Central memory CD4-positive, alpha-beta T cell (primary cell): Measurements from ENCODE around the gene KLHL7.

Source experiments
- DNase-seq: peaks from one replicate; pipeline ENCODE4 v3.0.0; 2022
- total RNA-seq, 3 experiments: gene quantifications; one replicate each; lab custom pipeline; 2026; lab: John Stamatoyannopoulos, UW

Gene KLHL7, protein sequence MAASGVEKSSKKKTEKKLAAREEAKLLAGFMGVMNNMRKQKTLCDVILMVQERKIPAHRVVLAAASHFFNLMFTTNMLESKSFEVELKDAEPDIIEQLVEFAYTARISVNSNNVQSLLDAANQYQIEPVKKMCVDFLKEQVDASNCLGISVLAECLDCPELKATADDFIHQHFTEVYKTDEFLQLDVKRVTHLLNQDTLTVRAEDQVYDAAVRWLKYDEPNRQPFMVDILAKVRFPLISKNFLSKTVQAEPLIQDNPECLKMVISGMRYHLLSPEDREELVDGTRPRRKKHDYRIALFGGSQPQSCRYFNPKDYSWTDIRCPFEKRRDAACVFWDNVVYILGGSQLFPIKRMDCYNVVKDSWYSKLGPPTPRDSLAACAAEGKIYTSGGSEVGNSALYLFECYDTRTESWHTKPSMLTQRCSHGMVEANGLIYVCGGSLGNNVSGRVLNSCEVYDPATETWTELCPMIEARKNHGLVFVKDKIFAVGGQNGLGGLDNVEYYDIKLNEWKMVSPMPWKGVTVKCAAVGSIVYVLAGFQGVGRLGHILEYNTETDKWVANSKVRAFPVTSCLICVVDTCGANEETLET
- total RNA-seq = 17.4 to 34.4 (median 24.9) reads per million in 3 experiments

DNA sequence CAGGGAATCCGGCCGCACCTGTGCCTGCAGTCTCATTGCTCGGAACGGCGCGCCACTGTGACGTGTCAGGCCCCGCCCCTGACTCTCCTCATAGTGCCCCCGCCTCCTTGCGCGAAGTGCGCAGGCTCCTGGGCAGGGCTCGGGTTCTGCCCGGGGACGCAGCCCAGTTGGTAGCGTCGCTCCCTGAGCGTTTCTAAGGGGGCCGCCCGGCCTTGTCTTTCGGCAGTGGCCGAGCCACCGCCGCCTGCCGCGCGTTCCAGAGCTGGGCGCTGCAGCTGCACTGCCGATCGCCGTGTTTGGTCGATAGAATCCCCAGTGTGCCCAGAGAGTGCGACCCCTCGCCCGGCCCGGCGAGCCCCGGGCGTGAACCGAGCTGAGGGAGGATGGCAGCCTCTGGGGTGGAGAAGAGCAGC lies at the start of gene KLHL7:
TSS of gene KLHL7 (plus strand) at position 142 of the 413 bp plus-strand sequence. CDS start at position 384, 242 bp downstream.
- DNase-seq = peak; percentile 92

DNA sequence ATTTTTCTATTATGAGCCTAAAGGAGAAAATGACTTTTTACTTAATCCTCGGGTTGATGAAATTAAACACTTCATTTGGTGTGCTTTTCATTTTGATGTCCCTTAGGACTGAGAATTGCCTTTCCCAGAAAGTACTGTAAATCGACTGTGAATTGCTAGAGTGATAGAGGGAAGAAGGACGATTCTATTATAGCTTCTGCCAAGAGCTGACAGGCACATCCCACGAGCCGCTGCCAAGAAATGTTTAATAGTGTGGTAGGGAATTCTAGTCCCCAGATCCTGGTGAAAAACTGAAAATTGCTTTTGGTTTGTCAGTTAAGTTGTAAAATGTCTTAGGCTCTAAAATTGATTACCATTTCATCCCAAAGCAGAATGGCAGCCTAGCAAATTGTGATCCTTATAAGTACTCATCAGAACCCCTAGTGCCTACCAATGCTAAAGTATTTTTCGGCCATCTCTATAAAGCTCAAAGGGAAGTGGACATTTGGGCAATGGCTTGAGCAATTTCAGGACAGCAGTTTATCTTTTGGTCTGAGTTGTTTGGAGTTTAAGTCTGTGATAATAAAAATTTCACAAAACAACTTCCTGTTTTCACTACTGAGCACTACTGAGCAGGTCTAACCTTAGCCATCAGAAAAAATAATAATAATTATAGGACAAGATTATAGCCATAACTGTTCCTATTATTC lies 47.0 kb upstream of the KLHL7 start:
- DNase-seq = no peak

DNA sequence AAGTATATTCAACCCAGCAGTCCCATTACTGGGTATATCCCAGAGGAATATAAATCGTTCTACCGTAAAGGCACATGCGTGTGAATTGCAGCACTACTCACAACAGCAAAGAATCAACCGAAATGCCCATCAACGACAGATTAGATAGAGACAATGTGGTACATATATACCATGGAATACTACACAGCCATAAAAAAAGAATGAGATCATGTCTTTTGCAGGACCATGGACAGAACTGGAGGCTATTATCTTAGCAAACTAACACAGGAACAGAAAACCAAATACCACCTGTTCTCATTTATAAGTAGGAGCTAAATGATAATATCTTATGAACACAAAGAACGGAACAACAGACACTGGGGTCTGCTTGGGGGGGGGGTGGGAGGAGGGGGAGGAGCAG lies 44.3 kb upstream of the KLHL7 start:
- DNase-seq = no peak

DNA sequence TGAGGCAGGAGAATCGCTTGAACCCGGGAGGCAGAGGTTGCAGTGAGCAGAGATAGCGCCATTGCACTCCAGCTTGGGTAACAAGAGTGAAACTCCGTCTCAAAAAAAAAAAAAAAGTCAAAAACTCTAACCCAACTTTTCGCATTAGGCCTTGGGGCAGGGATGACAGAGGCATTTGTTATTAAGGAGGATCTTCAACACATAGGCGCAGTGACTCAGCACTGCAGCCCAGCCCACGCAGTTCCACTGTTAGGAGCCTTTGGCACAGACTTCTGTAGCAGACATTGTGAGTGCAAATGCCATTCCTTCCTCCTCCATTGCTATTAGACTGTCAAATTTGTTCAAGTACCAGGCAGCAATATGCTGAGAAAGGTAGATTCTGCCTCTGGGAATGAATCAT lies 43.1 kb upstream of the KLHL7 start:
- no peak for DNase-seq

DNA sequence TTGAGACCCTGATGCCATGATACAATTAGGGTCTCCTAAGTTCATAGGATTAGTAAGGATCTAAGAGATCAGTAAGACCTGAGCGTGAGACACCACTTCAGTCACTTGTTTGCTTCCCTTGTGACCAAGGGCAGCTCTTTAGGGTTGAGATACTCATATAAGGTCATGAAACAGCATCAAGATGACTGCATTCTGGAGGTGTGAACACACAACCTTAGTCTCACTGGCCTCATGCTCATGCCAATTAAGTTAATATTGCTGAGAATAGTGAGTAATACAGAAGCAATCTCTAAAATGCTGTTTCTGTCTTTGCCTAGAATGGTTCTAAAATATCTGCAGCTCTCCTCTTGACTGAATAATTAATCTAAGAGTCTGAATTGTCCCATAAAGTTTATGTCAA lies 39.6 kb upstream of the KLHL7 start:
- no peak for DNase-seq

DNA sequence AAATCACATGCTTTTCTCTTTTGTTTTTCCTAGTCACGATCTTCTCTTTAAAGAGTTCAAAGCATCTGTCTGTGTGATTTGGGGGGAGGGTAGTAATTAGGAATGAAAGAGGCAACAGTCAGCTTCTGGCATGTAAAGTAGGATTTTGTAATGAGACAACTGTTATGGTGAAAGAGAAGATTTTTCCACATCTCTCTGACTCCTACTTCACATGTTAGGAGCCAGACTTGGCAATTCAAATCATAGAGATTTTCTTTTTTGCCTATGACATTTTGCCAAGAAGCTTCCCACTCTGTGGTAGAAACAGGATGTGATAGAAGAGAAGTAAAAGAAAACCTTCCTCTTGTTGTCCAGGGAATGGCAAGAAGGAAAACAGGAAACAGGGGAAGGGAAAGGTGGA lies 38.3 kb upstream of the KLHL7 start:
- no peak for DNase-seq

DNA sequence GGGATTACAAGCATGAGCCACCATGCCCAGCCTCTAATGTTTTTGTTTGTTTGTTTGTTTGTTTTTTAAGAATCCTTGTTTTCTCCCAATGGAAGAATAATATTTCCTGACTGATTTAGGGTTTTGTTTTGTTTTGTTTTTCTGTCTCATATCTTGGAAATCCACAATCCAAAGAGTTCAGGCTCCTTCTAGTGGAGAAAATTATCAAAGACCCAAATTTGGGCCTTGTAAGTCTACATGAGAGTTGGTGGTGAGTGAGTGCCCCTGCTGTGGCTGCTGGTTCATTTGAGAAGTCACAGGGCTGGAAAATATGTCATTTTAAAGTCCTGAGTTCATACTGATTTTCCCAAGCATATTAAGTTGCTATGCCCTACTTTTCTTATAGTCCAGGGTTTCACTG lies 33.5 kb upstream of the KLHL7 start:
- DNase-seq = no peak

DNA sequence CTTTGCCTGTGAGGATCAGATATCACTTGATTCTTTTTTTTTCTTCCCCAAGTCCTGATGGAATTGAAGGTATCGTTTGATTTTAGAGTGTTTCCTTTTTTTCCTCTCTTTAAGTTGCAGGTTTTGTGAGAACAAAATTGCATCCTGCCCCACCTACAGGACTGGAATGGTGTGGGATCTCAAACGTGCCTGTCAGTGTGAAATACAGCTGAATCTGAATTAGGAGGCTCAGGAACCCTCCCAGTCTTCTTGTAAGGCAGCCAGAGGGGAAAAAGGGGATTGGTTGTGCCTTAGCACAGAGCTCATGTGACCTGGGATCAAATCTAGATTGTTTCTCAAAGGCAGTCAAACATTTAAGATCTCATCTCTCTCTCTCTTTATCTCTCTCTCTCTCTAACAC lies 32.7 kb upstream of the KLHL7 start:
- DNase-seq = no peak

DNA sequence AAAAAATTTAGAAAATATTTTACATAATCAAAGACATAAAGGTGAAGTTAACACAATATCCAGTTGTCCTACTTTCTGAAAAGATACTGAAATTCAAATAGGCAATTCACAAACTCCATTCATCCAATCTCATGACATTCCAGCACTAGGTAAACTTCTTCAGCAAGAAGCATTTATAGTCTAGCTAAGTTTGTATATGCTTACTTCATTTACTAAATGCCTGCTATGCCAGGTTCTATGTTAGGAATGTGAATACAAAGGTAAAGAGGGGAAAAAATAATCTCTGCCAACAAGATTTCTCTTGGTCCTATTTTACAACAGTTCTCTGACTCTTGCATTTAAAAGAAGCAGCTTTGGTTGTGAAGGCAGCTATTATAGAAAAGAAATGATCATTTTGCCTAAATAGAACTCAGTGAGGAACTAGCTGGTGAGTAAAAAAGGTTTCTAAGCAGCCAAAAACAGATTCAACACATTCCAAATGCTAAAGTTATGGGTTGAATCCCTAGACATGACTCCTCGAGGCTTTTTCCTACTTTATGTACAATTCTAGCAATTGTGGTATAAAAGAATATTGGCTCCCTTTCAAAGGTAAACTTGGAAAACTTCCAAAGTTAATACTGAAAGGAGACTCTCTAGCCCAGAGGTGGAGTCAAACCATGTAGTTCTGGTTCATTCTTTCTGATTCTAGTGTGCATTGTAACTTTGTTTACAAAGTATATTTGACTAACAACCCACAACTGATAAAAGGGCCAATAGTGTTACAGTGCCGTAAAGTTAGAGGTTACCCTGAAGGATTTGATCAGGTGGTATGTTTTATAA lies 30.9 kb upstream of the KLHL7 start:
- DNase-seq = no peak

DNA sequence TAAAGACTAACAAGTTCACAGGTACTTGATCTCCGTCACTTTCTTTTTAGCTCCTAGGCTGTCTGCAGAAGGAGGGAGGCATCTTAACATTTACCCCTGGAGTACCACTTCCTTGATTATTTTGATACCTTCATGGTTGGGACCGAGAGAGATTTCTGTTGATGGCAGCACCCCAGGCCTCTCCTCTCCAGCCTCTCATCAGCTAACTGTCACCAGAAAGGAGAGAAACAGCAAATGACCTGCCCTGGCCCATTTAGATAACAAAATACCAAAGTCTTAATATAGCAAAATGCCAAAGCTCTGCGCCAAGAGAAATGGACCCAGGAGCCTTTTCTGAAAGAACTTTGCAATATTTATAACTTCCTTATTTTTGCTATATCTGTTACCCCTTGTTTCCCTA lies 30.0 kb upstream of the KLHL7 start:
- no peak for DNase-seq

DNA sequence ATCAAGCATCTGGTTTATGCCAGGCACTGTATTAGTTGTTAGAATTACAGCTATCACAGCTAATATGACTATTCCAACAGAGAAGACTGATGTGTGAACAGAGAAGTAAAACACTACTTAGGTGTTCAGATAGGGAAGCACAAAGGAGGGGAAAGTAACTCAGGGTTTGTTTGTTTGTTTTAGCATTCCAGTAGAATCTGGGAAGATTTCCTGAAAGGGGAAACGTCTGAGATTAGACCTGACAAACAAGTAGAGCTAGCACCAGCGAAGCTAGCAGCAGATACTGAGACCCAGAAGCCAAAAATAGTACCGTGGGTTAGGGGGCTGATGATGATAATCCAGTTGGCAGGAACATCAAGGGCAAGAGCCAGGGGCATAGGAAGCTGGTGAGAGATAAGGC lies 28.8 kb upstream of the KLHL7 start:
- no peak for DNase-seq

DNA sequence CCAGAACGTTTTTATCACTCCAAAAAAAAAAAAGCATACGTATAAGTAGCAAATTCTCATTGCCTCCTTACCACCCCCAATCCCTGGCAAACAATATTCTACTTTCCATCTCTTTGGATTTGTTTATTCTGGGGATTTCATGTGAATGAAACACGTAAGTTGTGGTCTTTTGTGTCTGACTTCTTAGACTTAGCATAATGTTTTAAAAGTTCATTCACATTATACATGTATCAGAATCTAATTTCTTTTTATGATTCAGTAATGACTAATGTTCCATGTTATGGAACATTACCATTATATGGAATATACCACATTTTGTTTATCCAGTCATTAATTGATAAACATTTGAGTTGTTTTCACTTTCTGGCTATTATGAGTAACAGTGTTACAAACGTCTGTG lies 12.5 kb upstream of the KLHL7 start:
- DNase-seq = no peak

DNA sequence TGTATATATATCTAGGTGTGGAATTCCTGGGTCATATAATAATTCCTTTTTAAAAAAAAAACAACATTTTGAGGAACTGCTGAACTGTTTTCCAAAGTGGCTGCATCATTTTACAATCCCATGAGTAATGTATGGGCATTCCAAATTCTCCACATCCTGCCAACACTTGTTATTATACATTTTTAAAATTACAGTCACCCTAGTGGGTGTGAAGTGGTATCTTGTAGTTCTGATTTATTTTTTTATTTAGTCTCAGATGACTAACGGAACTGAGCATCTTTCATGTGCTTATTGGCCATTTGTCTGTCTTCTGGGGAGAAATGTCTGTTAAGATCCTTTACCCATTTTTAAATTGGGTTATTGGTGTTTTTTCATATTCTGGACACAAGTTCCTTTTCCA lies 12.0 kb upstream of the KLHL7 start:
- DNase-seq = no peak

DNA sequence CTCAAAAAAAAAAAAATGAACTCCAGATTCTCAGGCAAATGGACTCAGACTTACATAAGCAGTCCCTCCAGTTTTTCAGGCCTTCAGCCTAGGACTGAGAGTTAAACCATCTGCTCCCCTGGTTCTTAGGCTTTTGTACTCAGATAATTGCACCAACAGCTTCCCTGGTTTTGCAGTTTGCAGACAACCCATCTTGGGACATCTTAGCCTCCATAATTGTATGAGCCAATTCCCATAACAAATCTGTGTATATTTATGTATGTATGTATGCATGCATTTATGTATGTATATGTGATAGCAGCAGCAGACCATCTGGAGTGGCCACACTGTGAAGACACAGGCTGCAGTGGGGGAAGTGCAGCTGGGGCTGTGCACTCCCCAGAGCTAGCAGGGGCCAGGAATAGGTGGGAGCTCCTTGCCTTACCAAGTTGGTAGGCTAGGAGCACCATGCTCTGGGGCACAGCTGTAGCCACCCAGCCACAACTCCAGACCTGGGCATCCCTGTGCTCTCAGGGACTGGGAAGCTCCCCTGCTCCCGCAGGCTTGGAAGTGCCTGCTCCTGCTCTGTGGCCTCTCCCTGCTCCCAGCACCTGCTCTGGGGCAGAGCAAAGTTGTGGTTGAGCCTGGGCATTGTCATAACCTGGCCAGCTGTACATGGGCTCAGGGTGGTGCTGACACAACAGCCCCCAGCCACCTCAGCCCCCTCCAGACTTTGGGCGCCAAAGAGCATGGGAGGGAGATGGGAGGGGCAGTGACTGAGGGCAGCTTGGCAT lies 8.9 kb upstream of the KLHL7 start:
- DNase-seq = no peak

DNA sequence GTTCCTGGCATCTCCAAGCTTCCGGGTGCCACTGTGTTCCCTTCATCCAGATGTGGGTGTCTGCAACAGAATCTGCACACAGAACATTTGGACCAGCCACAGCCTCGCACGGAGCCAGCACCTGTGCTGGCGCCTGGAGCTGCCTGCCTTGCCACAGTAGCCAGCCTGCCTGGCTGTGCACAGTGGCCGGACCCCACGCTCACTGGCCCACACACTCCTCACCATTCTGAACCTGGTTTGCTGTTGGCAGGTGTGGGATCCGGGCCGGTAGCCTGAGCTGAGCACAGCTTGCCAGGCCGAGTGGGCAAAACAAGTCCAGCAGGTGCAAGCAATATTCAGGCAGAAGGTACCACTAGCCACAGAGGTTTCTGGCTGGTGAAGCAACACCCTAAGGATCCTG lies 7.6 kb upstream of the KLHL7 start:
- no peak for DNase-seq

DNA sequence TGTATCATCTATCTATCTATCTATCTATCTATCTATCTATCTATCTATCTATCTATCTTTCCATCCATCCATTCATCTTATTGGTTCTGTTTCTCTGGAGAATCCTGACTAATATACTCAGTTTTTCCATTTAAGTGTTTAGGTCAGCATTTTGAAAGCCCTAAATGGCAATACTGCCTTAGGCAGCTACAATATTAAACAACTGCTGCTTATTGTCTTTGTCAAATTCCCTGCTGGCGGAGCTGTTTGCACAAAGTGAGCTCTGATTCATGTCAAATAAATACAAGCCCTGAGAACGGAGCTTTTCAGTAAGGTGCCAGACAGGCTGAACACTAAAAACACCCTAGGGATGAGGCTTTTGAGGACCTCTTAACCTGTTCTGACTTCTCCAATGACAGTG lies 7.1 kb upstream of the KLHL7 start:
- no peak for DNase-seq

DNA sequence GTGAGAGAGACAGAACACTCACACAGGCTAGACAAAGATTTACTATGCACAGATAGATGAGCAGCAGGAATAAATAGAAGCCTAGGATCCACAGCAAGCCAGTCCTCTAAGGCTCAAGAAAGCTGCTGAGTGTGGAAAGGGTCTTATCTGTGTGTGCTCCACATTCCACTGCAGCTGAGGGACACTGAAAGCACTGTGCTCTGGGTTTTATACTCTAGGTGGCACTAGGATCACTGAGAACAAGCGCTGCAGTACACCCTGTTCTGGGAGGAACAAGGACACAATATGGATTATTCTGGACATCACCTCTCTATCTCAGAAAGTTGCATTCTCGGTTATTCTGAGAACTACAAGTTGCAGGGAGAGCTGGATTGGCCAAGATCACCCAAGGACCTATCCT lies 4.9 kb upstream of the KLHL7 start:
- DNase-seq = no peak

DNA sequence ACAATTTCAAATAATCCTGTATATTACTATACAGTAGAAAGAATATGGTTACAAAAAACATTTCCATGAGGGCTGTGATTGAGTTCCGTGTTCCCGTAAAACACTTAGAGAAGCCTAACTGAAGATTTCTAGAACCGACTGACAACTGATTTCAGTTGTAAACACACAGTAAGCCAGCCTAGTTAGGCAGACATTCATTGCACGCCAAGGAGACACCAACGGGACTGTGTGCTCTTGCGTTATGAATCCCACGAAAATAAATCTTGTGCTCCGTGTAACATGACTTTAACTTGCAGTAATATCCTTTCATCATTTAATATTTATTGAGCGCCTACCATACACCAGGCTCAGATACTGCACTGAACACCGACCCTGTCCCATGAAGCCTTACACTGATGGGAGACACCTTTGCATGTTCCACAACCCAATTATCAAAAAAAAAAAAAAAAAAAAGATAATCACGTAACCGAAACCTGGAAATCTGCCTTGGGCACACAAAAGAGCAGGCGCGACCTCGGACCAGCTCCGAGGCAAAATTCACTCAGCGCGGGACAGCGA lies 420 bp upstream of the KLHL7 start:
- DNase-seq = no peak

DNA sequence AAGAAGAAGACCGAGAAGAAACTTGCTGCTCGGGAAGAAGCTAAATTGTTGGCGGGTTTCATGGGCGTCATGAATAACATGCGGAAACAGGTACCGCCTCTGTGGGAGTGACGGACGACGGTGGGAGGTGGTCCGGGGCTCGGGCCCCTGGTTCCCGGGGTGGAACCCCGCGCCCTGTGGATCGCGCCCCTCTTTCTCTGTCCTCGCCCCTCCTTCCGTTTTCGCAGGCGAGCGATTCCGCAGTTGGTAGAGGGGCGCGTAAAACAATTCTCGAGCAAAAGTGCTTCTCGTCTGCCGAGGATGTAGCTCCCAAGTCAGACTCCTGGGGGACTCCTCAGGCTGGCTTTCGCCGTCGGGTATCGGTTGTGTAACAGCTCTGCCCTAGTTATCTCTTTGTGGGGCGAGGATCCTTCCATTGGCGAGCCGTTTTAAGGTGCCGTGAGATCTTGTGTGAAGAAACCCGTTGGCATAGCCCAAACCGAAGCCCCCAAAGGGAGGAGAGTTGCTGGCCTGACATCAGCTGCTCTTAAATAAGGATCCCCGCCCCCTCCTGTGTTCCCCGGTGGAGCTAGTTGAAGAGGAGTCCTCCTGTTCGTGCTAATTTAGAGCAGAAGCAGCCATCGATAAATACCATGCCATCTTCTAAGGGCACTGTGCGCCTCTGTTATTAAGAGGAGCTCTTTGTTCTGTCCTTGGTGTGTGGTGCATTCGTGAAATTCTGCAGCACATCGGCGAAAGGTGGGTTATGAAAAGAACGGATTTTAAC lies 655 bp downstream of the KLHL7 start:
- peak; percentile 54 for DNase-seq

DNA sequence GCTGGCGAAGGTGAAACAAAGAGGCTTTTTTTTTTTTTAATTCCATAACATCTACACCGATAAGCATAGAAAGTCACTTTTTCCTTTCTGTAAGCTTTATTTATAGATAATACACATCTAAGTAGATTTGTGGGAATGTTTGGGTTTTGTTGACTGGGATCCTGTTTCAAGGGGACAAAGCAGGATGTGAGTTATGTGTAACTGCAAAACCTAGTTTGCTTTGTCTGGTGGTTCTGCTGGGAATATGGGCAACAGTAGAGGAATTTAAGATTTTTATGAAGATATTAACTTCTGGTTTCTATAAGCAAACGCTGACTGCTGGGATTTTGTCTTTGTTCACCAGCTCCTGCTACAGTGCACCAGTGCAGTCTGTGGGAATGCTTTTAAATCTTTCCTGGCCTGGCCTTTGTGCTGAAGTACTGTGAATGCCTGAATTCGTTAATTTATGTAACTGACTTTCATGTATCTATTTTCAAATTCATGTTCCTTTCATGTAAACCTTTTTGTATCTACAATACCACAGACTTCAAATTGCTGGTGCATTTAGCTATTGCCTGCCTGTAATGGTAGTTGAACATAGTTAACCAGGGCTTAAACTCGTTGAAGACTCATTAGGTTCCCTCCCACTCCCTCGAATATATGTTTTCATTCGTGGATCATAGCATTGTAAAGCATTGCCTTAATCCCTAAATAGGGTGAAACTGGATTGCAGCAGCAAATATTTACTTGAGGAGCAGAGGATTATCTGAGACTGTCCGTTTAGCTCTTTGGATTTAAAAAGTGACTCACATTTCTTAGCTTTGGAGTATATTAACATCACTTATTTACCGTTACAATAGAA lies 1.5 kb downstream of the KLHL7 start:
- no peak for DNase-seq
